NCI-H2081 treated with DMSO at 0.1 percent for 48 hours (cell line): ENCODE data around the gene TMEM145.
"Not testable (repeated sequence)": the region's sequence is repeated elsewhere in the genome, so short reads cannot be mapped to it uniquely, and the experiment has no call there.

Source experiments
- DNase-seq: peaks from one replicate; lab custom pipeline; 2025; lab: John Stamatoyannopoulos, UW

TMEM145 gene

GRCh38 chr19:42335374-42335936 is 22.3 kb downstream of the TMEM145 start:
- no peak for DNase-seq

DNA sequence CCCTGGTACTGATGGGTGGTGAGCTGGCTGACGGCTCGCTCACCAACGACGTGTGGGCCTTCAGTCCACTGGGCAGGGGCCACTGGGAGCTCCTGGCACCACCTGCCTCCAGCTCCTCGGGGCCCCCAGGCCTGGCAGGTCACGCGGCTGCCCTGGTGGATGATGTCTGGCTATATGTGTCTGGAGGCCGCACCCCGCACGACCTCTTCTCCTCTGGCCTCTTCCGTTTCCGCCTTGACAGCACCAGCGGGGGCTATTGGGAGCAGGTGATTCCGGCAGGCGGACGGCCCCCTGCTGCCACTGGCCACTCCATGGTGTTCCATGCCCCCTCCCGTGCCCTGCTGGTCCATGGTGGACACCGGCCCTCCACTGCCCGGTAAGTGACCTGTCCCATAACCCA is 22.9 kb downstream of the TMEM145 start:
- DNase-seq, result no peak

GRCh38 chr19:42339126-42339860 is 26.2 kb downstream of the TMEM145 start:
- DNase-seq, result not testable (repeated sequence)

- not testable (repeated sequence) for DNase-seq
Observed at GRCh38 chr19:42339922-42340321, 26.8 kb downstream of the TMEM145 start.

DNA sequence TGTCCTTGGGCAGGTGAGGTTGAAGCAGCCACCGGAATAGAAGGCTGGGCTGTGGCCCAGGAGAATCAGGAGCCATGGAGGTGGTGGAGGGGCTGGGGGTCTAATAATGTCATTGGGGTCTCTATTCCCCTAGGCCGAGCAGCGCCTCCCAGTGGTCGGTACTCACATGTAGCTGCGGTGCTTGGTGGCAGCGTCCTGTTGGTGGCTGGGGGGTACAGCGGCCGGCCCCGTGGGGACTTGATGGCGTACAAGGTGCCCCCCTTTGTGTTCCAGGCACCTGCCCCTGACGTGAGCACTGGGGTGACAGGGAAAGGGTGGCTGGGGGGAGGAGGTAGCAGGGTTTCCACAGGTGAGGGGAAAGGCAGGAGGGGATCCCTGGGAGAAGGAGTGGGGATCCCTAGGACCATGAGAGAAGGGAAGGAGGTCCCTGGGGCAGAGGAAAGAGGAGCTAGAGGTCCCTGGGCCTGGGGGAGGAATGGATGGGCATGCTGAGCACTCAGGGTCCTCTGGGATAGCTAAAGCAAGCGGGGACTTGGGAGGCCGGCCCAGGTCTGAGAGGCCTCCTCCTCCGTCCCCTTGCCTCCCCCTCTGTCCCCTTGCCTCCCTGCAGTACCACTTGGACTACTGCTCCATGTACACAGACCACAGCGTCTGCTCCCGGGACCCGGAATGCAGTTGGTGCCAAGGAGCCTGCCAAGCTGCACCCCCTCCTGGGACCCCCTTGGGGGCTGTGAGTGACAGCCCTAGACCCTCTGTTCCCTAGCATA is 30.4 kb downstream of the TMEM145 start:
- DNase-seq, result no peak

DNA sequence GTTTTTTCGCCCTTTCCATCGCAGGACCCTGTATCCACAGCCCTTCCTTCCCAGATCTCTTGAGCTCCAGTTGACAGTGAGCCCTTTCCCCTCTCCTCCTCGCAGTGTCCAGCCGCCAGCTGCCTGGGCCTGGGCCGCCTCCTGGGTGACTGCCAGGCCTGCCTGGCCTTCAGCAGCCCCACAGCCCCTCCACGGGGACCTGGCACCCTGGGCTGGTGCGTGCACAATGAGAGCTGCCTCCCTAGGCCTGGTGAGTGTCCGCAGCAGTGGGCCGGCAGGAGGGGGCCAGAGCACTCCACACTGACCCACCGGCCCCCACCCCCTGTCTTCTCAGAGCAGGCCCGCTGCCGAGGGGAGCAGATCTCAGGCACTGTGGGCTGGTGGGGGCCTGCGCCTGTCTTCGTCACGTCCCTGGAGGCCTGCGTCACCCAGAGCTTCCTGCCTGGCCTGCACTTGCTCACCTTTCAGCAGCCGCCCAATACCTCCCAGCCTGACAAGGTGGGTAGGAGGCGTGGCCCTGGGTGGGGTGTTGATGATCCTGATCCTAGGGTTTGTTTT is 31.3 kb downstream of the TMEM145 start:
- no peak for DNase-seq

- DNase-seq, result no peak
Observed at GRCh38 chr19:42345191-42345812, 32.2 kb downstream of the TMEM145 start.

GRCh38 chr19:42348211-42348610 is 35.1 kb downstream of the TMEM145 start:
- DNase-seq, result no peak

DNA sequence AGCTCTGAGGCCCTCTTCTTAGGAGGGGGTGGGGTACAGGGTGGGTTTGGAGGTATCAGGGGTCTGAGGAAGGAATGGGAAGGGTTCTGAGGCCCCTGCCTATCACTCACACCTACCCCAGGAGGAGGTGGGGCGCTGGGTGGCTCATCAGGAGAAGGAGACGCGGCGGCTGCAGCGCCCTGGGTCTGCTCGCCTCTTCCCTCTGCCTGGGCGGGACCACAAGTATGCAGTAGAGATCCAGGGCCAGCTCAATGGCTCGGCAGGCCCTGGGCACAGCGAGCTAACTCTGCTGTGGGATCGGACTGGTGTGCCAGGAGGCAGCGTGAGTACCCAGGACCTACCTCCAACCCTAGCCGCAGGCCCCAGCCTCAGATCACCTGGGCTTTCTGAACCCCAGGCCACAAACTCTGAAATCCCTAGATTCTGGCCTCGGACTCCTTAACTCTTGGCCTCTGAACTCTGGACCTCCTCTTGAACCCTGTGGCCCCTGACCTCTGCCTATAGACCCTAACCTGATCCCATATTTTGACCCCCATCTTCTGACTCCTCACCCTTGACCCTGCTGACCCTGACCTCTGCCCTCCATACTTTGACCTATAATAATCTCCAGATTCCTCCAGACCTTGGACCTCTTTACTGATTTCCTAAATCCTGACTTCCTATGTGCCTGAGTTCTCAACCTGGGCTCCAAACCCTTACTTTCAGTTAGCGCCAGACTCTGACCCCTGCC is 36.4 kb downstream of the TMEM145 start:
- DNase-seq, result no peak

DNA sequence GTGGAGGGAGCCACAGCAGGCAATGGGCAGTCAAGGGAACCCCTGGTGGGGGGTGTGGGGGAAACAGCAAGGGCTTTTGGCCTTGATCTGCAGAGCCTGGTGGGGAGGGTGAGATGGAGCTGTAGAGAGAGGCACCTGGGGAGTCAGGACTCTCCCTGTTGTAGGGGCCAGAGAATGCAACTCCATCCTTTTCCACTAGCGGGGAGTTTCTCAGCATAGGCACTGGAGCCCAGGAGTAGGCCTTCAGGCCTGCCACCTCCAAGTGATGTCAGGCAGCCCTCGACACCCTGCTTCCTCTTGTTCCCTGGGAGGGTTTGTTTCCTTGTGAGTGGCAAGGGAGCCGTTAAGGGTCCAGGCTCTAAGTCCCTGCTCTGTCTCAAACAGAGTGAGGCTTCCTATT is 37.3 kb downstream of the TMEM145 start:
- DNase-seq, result no peak

DNA sequence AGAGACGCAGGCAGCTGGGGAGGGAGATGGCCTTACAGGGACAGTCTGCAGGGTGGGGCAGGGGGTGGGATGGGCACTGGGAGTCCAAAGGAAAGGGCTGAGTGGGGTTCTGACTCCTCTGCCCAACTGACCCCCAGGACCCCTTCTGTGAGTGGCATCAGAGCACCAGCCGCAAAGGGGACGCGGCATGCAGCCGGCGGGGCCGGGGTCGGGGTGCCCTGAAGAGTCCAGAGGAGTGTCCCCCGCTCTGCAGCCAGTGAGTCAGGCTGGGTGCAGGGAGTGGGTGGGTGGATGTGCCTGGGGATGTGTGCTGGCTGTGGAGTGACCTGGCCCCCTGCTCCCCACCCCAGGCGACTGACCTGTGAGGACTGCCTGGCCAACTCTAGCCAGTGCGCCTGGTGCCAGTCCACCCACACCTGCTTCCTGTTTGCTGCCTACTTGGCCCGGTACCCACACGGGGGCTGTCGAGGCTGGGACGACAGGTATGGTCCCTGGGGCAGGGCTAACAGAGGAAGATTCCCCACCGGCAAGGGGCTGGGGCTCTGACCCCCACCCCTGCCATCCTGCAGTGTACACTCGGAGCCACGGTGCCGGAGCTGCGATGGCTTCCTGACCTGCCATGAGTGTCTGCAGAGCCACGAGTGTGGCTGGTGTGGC is 38.1 kb downstream of the TMEM145 start:
- DNase-seq, result no peak

DNA sequence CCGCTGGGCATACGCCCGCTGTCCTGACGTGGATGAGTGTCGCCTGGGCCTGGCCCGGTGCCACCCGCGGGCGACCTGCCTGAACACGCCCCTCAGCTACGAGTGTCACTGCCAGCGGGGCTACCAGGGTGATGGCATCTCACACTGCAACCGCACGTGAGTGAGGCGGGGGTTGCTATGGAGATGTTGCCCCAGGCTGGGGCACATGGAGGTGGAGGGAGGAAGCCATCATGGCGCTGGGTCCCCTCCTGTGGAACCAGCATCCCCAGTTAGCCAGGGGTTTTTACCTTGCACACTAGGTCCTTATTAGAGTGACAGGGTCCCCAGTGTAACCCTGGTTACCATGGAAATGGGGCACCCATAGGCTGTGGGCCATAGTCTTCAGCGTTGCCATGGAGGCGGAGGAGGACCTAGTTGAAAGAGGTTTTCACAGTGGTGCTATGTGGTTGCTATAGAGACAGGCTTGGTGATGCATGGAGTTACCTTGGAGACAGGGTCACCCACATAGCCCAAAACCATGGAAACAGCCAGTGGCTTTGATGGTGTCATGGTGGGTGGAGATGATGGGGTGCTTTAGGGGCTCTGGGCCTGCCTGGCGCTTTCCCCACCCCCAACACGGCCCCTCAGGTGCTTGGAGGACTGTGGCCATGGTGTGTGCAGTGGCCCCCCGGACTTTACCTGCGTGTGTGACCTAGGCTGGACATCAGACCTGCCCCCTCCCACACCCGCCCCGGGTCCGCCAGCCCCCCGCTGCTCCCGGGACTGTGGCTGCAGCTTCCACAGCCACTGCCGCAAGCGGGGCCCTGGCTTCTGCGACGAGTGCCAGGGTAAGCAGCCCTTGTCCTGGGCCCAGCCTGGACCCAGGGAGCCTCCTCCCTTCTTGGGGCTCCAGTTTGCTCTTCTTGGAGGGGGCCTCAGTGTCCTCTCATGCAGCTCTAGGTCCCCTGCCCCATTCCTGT is 39.5 kb downstream of the TMEM145 start:
- DNase-seq, result no peak

DNA sequence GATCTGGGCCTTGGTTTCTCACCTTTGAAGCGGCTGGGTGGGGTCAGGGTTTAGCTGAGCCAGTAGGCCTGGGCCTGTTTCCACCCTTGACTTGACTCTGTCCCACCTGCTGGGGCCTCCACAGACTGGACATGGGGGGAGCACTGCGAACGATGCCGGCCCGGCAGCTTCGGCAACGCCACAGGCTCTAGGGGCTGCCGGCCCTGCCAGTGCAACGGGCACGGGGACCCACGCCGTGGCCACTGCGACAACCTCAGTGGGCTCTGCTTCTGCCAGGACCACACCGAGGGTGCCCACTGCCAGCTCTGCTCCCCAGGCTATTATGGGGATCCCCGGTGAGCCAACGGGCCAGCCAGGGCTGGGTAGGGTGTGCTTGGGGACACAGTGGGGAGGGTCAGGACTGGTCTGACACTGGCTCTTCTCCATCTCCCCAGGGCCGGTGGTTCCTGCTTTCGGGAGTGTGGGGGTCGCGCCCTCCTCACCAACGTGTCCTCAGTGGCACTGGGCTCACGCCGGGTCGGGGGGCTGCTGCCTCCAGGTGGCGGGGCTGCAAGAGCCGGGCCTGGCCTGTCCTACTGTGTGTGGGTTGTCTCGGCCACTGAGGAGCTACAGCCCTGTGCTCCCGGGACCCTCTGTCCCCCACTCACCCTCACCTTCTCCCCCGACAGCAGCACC is 40.4 kb downstream of the TMEM145 start:
- DNase-seq, result no peak

DNA sequence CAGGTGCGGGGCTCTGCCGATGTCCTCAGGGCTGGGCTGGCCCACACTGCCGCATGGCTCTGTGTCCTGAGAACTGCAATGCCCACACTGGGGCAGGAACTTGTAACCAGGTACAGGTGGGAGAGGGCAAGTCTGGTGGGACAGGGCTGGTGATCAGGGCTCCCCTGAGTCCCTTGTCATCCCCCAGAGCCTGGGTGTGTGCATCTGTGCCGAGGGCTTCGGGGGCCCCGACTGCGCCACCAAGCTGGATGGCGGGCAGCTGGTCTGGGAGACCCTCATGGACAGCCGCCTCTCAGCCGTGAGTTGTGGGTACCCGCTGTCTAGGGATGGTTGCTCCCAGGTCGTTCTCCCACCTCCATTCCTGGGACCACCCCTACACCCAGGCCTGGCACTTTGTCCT is 42.8 kb downstream of the TMEM145 start:
- DNase-seq, result no peak

DNA sequence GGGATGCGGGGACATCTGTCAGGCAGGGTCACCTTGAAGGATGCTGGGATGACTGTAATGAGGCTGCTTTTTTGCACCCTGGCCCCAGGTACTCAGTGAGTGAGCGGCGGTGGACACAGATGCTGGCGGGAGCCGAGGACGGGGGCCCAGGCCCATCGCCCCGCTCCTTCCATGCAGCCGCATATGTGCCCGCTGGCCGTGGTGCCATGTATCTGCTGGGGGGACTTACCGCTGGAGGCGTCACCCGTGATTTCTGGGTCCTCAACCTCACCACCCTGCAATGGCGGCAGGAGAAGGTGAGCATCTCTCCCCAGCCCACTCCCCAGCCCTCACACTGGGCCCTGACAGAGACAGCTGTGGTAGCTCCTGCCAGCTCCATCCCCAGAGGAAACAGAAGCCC is 43.6 kb downstream of the TMEM145 start:
- DNase-seq, result no peak

DNA sequence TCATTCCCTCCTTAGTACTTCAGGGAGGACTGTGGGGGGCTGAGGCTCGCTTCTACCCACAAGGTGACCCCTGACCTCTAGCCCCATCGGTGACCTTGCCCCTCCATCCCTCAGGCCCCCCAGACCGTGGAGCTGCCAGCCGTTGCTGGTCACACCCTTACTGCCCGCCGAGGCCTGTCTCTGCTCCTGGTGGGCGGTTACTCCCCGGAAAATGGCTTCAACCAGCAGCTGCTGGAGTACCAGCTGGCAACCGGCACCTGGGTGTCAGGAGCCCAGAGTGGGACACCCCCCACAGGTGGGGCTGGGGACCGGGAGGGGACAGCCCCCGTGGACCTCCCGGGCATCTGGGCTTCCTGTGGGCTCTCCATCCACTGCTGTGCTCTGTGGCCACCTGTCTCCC is 44.2 kb downstream of the TMEM145 start:
- DNase-seq, result no peak

DNA sequence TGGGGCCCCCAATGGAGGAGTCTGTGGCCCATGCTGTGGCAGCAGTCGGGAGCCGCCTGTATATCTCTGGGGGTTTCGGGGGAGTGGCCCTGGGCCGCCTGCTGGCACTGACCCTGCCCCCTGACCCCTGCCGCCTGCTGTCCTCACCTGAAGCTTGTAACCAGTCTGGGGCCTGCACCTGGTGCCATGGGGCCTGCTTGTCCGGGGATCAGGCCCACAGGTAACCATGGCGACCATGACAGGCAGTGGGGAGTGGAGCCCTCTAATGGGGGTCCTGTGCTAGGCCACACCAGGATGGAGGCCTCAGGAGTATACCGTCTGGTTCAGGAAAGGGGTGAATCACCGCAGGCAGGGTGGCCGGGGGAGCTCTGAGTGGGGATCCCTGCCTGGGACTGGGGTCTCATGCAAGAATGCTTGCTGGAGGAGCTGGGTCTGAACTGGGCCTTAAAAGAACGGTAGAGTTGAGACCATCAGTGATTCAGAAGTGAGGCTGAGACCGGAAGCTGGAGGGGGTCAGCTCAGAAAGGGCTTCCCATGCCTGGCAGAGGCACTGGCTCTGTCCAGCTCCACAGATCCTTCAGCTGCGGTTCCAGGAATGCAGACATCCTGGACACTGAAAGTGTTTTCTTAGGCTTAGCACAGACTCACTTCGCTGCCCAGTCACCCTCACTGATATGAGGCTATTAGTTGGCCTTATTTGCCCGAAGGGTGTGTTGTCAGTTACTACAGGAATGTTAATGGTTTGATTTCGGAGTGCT is 47.9 kb downstream of the TMEM145 start:
- no peak for DNase-seq

GRCh38 chr19:42361545-42361910 is 48.4 kb downstream of the TMEM145 start:
- DNase-seq, result no peak

DNA sequence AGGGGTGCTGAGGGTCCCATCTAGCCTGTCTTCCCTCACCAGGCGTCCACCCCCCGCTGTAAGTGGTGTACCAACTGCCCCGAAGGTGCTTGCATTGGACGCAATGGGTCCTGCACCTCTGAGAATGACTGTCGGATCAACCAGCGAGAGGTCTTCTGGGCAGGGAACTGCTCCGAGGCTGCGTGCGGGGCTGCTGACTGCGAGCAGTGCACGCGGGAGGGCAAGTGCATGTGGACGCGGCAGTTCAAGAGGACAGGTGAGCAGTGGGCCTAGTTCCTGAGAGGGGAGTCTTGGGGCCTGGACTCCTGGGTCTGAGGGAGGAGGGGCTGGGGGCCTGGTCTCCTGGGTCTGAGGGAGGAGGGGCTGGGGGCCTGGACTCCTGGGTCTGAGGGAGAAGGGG is 49.2 kb downstream of the TMEM145 start:
- no peak for DNase-seq
